Mesothelial cell of epicardium (in vitro differentiated cells): ENCODE measurements around the gene PDZK1IP1. TPM values are rescaled to one million over a fixed set of nuclear protein-coding genes. Genes with fewer than 3 reads are reported as not detected.
A peak's percentile ranks its signal among the peaks of the same experiment; 100 is the strongest.

ENCODE experiments used
- DNase-seq, 2 experiments: peaks; one replicate each; pipeline ENCODE4 v3.0.0; 2021; ENCODE audit warnings: low spot score in 2 of 2; ENCODE audit not compliant: unreplicated experiment in 2 of 2
- H3K27ac Mint-ChIP-seq: 2 replicates; pipeline ENCODE4 v1.8.0; 2021; ENCODE audit warnings: mixed read lengths
- H3K27me3 Mint-ChIP-seq: 2 replicates; pipeline ENCODE4 v1.8.0; 2021; ENCODE audit warnings: low read depth, mixed read lengths
- H3K36me3 Mint-ChIP-seq: 2 replicates; pipeline ENCODE4 v1.8.0; 2021; ENCODE audit warnings: mixed read lengths
- H3K4me1 Mint-ChIP-seq: 2 replicates; pipeline ENCODE4 v1.8.0; 2021; ENCODE audit warnings: mixed read lengths
- H3K4me3 Mint-ChIP-seq: 2 replicates; pipeline ENCODE4 v1.8.0; 2021; ENCODE audit warnings: mild to moderate bottlenecking, moderate library complexity, mixed read lengths
- H3K9me3 Mint-ChIP-seq: 2 replicates; pipeline ENCODE4 v1.8.0; 2021; ENCODE audit warnings: mixed read lengths
- total RNA-seq: library from RNA; stranded (reverse); gene quantifications from 3 replicates; pipeline ENCODE4 v1.2.1, GENCODE V29; 2021
- TF ChIP-seq, protein P1 (sequence below): fragments of 200-600 bp; sonication (generic); IDR thresholded peaks from one replicate; pipeline ENCODE4 v1.5.0; 2021; ENCODE audit warnings: antibody characterized with exemption; ENCODE audit not compliant: unreplicated experiment

Gene PDZK1IP1
- total RNA-seq, 1 donor from 2014 or later, result not detected

DNA sequence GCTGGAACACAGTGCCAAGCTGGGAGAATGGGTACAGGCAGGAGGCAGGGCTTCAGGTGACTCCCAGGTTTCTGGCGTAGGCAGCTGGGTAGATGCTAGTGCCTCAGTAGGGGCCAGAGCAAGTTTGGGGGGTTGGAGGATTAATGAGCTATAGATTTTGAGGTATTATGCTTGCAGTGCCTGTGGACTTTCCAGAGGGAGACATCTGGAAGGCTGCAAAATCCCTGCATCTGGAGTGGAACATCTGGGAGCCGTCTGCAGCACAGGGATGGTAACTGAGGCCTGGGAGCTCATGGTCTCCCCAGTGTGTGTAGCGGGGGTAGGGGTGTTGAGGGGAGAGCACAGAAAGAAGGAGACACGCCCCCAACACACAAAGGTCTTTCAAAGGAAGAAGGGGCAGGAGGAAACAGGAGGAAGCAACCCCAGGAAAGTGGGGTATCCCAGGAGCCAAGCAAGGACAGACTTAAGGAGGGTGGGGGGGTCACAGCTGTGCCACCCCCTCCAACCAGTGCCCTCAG is 2.2 kb upstream of the PDZK1IP1 start:
- DNase-seq, result peak in 1 of 2 experiments; percentile 31
- Mint-ChIP-seq H3K9me3 (no peaks in the 10 kb centered on the region), H3K4me3 (no peak overlapping the region), H3K27me3 (peaks cover 12% of the 10 kb centered on the region), H3K36me3 (no peaks in the 10 kb centered on the region), H3K4me1 (peaks cover 23% of the 10 kb centered on the region), H3K27ac (peak overlapping the region; percentile 86)
- TF ChIP-seq, protein P1, sequence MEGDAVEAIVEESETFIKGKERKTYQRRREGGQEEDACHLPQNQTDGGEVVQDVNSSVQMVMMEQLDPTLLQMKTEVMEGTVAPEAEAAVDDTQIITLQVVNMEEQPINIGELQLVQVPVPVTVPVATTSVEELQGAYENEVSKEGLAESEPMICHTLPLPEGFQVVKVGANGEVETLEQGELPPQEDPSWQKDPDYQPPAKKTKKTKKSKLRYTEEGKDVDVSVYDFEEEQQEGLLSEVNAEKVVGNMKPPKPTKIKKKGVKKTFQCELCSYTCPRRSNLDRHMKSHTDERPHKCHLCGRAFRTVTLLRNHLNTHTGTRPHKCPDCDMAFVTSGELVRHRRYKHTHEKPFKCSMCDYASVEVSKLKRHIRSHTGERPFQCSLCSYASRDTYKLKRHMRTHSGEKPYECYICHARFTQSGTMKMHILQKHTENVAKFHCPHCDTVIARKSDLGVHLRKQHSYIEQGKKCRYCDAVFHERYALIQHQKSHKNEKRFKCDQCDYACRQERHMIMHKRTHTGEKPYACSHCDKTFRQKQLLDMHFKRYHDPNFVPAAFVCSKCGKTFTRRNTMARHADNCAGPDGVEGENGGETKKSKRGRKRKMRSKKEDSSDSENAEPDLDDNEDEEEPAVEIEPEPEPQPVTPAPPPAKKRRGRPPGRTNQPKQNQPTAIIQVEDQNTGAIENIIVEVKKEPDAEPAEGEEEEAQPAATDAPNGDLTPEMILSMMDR, result no peak

GRCh38 chr1:47190857-47191256 is 1.0 kb upstream of the PDZK1IP1 start:
- H3K27ac Mint-ChIP-seq, result no peak overlapping the region
- TF ChIP-seq, protein P1, result no peak
- DNase-seq, result no peak
- H3K27me3 Mint-ChIP-seq, result peaks cover 15% of the 10 kb centered on the region
- H3K36me3 Mint-ChIP-seq, result no peaks in the 10 kb centered on the region
- H3K4me1 Mint-ChIP-seq, result peaks cover 22% of the 10 kb centered on the region
- no peaks in the 10 kb centered on the region for H3K9me3 Mint-ChIP-seq
- H3K4me3 Mint-ChIP-seq, result no peak overlapping the region

- peaks cover 22% of the 10 kb centered on the region for H3K4me1 Mint-ChIP-seq
- DNase-seq, result no peak
- peaks cover 19% of the 10 kb centered on the region for H3K27me3 Mint-ChIP-seq
- H3K36me3 Mint-ChIP-seq, result no peaks in the 10 kb centered on the region
- TF ChIP-seq, protein P1, result no peak
- H3K27ac Mint-ChIP-seq, result peak overlapping the region; percentile 26
- no peak overlapping the region for H3K4me3 Mint-ChIP-seq
- no peaks in the 10 kb centered on the region for H3K9me3 Mint-ChIP-seq
These were observed 646 bp upstream of the PDZK1IP1 start for GRCh38 chr1:47190509-47190855.

- Mint-ChIP-seq H3K27ac (no peak overlapping the region), H3K4me3 (no peak overlapping the region), H3K4me1 (peaks cover 22% of the 10 kb centered on the region), H3K9me3 (no peaks in the 10 kb centered on the region), H3K36me3 (no peaks in the 10 kb centered on the region), H3K27me3 (peaks cover 16% of the 10 kb centered on the region)
- peak in 1 of 2 experiments; percentile 25 for DNase-seq
- TF ChIP-seq, protein P1, result no peak
These were observed 748 bp downstream of the PDZK1IP1 start for GRCh38 chr1:47188791-47189785.

- DNase-seq, result peak in 1 of 2 experiments; percentile 29
- H3K27me3 Mint-ChIP-seq, result peaks cover 20% of the 10 kb centered on the region
- TF ChIP-seq, protein P1, result no peak
- no peak overlapping the region for H3K27ac Mint-ChIP-seq
- no peaks in the 10 kb centered on the region for H3K9me3 Mint-ChIP-seq
- H3K36me3 Mint-ChIP-seq, result no peaks in the 10 kb centered on the region
- no peak overlapping the region for H3K4me3 Mint-ChIP-seq
- peaks cover 19% of the 10 kb centered on the region for H3K4me1 Mint-ChIP-seq
These were observed 1.9 kb downstream of the PDZK1IP1 start for GRCh38 chr1:47187926-47188250.
